Activated CD4-positive, alpha-beta T cell treated with anti-CD3 and anti-CD28 coated beads, Interleukin-2, Interleukin-4, amounts not matched to agents 100 ng/mL and 50 ng/mL, durations not matched to agents 16 hours and 8 hours (primary cell): Measurements from ENCODE around the gene LRRC18.

ENCODE experiments used
- DNase-seq: peaks from one replicate; pipeline ENCODE4 v3.0.0-alpha.2; 2020; ENCODE audit warnings: low spot score

The LRRC18 gene

GRCh38 chr10:48880016-48880705 is 59.5 kb downstream of the LRRC18 start:
- no peak for DNase-seq

- DNase-seq, result no peak
Observed at GRCh38 chr10:48879451-48879850, 60.2 kb downstream of the LRRC18 start.

- DNase-seq, result no peak
Observed at GRCh38 chr10:48878091-48878490, 61.5 kb downstream of the LRRC18 start.

DNA sequence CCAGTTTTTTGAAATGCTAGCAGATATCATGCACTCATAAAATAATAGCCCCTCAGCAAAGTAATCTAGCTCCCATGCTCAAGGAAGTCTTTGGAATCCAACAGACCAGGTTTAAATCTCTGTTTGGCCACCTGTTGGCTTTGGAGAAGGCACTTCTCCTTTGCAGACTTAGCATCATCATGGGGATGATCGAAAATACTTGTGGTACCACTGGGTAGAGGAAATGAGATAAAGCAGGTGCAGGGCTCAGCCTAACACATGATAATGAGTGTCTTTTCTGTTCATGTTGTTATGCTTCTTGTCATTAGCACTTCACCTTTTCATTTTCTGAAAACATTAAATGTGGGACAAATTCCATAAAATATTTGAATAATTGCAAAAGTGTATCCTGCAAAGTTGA is 67.4 kb downstream of the LRRC18 start:
- no peak for DNase-seq
